ENCODE data around the gene XIRP1.

XIRP1 gene

DNA sequence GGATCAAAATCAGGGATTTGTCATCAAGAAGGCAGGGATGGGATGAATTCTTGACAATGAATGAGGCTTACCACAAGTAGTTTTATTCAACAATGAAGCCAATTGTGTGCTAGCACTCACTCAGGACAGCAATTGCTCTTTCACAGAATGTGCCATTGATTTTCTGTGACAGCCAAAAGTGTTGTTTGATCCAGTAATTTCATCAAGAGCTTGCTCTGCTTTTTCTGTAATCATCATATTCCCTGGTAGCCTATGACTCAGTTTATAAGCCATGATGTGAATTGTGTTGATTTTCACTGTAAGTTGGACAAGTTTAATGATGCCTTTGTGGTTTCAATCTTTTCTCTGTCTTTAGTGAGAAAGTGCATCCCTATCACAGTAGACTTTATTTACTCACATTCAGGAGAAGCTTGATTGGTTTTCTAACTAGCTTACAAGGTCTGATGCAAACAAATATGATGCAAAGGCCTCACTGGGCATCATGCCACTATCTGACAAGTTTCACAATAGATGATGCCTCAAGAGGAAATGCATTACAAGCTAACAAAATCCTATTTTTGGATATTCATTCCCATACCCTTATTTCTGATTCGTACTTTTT is 25.4 kb downstream of the XIRP1 start:
- no peak for DNase-seq (ENCODE audit: low read depth)

- DNase-seq (ENCODE audit: low read depth): no peak
Observed at GRCh38 chr3:39166134-39166710, 26.2 kb downstream of the XIRP1 start.

GRCh38 chr3:39165518-39165917 is 26.9 kb downstream of the XIRP1 start:
- DNase-seq (ENCODE audit: low read depth): no peak

- no peak for DNase-seq (ENCODE audit: low read depth)
Observed at GRCh38 chr3:39164414-39164813, 28.0 kb downstream of the XIRP1 start.

GRCh38 chr3:39158148-39158715 is 34.2 kb downstream of the XIRP1 start:
- no peak for DNase-seq (ENCODE audit: low read depth)

- DNase-seq (ENCODE audit: low read depth): no peak
Observed at GRCh38 chr3:39157359-39157758, 35.0 kb downstream of the XIRP1 start.

GRCh38 chr3:39156421-39156820 is 36.0 kb downstream of the XIRP1 start:
- DNase-seq (ENCODE audit: low read depth): no peak

DNA sequence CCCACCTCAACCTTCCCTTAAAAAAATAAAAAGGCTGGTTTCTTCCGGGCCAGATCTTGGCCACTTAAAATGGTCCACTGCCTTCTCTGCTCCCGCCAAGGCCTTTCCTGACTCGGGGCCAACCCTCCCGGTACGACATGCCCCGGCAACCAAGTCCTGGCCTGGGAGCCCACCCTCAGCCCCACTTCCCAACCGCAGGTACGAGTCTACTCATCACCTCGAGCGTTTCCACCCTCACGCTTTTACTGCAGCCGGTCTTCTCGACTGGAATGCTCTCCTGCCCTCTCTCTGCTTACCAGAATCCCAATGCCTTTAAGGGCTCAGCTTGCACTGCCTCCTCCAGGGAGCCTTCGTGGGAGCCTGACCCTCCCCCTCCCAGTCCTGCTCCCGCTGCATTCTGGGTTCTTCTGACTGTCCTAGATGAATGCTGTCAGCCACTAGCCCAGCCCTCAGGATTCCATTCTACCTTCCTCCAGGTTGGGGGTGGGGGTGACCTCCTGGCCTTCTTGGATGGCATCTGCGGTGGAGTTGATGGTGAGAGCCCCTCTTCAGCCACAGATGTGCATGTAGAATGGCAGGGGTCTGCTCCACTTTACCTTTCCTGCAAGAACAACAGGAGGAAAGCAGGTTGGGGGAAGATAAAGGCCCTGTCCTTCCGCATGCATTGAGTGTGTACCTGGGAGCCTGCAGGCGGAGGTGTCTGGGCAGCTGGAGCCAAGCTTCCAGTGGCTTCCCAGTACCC is 37.9 kb downstream of the XIRP1 start:
- DNase-seq (ENCODE audit: low read depth): no peak

GRCh38 chr3:39153977-39154279 is 38.5 kb downstream of the XIRP1 start:
- no peak for DNase-seq (ENCODE audit: low read depth)

GRCh38 chr3:39150803-39151631 is 41.4 kb downstream of the XIRP1 start:
- DNase-seq (ENCODE audit: low read depth): peak; percentile 59

DNA sequence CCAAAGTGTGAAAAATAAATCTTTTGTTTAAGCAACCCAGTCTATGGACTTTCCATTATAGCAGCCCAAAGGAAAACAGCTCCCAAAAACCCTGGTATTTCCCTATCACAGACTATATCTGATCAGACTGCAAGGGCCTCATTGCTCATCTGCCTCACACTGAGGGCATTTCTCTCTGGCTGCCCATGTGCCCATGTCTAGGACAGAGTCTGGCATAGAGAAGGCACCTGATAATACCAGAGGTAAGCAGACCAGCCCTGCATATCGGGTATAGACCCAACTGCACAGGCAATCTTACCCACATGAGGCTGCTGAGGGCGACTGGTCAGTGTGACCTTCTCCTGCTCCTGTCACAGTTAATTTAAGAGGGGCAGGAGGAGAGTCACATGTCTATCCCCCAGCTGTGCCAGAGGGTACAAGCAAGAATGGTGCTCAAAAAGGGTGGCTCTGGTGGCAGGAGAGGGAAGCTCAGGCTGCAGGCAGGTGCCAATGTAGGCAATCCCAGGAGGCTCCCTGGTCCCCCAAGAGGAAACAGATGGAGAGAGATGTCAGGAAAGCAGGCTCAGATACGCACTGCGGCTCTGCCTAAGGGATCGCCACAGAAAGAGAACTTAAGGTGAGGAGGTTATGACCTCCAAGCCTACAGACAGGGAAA is 42.1 kb downstream of the XIRP1 start:
- DNase-seq (ENCODE audit: low read depth): no peak

DNA sequence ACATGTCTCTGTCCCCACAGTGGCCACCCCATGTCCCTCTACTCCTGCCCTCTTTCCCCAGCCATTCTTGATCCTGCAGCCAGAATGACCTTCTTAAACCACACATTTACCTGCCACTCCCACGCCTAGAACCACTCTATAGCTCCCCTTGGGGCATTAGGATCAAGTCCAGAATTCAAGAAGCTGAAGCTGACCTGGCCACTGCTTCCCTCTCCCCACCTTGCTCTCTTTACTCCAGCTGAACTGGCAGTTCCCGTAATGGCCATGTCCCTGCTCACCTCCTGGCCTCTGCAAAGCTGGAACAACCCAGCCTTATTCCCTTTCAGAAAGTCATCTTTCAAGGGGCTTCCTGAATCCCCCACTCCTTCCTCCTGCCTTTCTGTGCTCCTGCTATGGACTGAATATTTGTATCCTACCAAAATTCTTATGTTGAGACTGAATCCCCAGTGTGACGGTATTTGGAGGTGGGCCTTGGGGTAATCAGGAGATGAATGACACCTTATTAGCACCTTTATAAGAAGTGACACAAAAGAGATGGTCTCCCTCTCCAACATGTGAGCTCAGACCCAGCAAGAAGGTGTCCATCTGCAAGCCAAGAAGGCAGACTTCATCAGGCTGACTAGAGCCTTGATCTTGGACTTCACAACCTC is 42.8 kb downstream of the XIRP1 start:
- no peak for DNase-seq (ENCODE audit: low read depth)

DNA sequence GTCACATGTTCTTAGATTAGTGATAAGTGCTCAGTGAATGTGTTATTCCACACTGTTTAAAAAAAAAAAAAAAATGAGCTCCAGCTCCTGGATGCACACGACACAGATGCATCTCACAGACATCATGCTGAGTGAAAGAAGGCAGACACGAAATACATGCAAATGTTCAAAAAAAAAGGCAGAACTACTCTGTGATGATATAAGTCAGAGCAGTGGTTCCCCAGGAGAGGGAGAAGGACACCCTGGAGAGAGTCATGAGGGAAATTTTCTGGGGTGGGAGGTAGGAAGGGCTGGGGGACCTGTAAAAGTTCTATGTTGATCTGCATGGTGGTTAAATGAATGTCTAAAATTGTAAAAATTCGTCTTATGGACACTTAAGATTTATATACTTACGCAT is 43.3 kb downstream of the XIRP1 start:
- no peak for DNase-seq (ENCODE audit: low read depth)

- DNase-seq (ENCODE audit: low read depth): no peak
Observed at GRCh38 chr3:39148435-39149058, 43.8 kb downstream of the XIRP1 start.

GRCh38 chr3:39147711-39148434 is 44.5 kb downstream of the XIRP1 start:
- no peak for DNase-seq (ENCODE audit: low read depth)

DNA sequence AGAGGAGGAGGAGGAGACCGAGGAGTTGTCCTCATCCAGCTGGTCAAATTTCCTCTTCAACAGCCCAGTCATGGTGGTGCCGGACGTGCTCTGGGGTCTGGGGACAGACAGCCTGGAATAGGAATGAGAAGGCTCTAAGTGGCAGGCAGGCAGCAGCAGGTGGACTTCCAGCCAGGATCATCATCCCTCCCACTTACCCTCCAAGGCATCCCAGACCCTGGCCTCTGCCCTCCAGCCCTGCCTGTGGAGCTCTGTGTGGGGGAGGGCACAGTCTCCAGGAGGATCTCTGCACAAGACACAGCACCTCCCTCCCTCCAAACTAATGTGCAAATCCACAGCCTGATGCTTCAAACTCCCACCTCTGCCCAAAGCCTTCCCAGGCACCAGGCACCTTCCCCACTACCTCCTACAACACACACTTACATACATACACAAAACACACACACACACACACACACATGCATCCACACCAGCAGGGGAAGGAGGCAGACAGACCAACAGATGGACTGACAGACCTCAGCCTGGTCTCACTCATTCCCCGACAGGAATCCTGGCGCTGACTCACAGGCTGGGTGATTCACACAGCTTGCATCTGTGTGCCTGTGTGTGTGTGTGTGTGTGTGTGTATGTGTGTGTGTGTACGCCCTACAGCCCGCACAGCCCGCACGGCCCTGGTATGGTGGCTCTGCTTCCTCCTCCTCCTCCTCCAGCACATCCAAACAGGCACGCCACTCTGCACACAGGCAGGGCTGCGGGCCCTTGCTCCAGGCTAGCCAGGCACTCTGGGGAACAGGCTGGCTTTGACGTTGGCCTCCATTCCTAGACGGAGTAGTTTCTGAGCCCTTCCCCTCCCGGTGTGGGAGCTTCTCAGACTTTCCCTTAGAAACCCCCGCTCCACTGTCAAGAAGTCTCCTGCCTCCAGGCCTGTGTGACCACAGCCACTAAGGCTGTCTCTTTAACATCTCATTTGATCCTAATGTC is 45.5 kb downstream of the XIRP1 start:
- DNase-seq (ENCODE audit: low read depth): peak; percentile 68

- no peak for DNase-seq (ENCODE audit: low read depth)
Observed at GRCh38 chr3:39146083-39146501, 46.3 kb downstream of the XIRP1 start.

GRCh38 chr3:39144748-39145380 is 47.5 kb downstream of the XIRP1 start:
- DNase-seq (ENCODE audit: low read depth): no peak
